GM23248 (cell line): ENCODE measurements around the gene RBM45.

ENCODE experiments used
- EZH2 ChIP-seq: fragments of 200-600 bp; sonication (generic); IDR thresholded peaks from 2 replicates; pipeline ENCODE4 v1.6.1; 2018; ENCODE audit warnings: antibody characterized with exemption, mild to moderate bottlenecking; ENCODE audit not compliant: insufficient read depth, poor library complexity, severe bottlenecking
- EZH2phosphoT487 ChIP-seq: fragments of 200-600 bp; sonication (generic); IDR thresholded peaks from 2 replicates; pipeline ENCODE4 v1.6.1; 2018; ENCODE audit warnings: antibody characterized with exemption, moderate library complexity, mild to moderate bottlenecking, low read depth; ENCODE audit not compliant: insufficient read depth

DNA sequence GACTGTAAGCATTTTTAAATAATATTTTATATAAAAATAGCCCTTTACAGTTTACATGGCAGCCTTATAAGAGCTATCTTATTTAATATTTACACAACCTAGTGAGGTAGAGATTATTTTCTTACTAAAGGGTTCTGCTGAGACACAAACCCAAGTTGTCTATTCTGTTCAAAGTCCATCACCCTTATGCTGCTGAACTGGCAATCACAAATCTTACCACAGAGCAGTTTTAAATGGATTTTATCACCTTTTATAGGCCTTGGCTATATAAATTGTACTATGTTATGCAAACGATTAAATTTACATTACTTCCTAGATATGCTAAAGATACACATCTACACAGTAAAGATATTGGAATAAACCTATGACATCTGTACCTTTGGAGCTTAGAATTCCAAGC is 40.7 kb downstream of the RBM45 start:
- TF ChIP-seq EZH2 (no peak), EZH2phosphoT487 (no peak)
